K562 (cell line): Measurements from ENCODE around the gene SPAG9. TPM values are rescaled to one million over a fixed set of nuclear protein-coding genes. Genes with fewer than 3 reads are reported as not detected.
A peak's percentile ranks its signal among the peaks of the same experiment; 100 is the strongest.

Experiments
- CBX5 ChIP-seq: IDR thresholded peaks from 2 replicates; pipeline ENCODE4 v1.6.1; 2014; ENCODE audit warnings: low read depth, borderline replicate concordance
- CUX1 ChIP-seq: fragments of 200-800 bp; sonication (Bioruptor generic); IDR thresholded peaks from 2 replicates; pipeline ENCODE4 v1.6.1; 2016; ENCODE audit warnings: missing genetic modification characterization, missing compliant biosample characterization
- E4F1 ChIP-seq: fragments of 250-450 bp; sonication (Bioruptor Pico); IDR thresholded peaks from 2 replicates; pipeline ENCODE4 v1.5.0; 2021; ENCODE audit warnings: mild to moderate bottlenecking, borderline replicate concordance
- FOXA1 ChIP-seq: fragments of 450-650 bp; IDR thresholded peaks from 2 replicates; pipeline ENCODE4 v1.6.1; 2016; ENCODE audit warnings: mild to moderate bottlenecking, borderline replicate concordance
- FOXK1 ChIP-seq: sonication (generic); formaldehyde crosslinking; IDR thresholded peaks from 2 replicates; pipeline ENCODE4 v1.8.0; 2022; ENCODE audit warnings: missing genetic modification reagents, mild to moderate bottlenecking, borderline replicate concordance
- GTF2B ChIP-seq: IDR thresholded peaks from 2 replicates; pipeline ENCODE4 v1.6.1; 2011; ENCODE audit not compliant: insufficient read length; ENCODE audit errors: extremely low read depth
- GTF2E2 ChIP-seq: fragments of 200-800 bp; sonication (Bioruptor generic); IDR thresholded peaks from 2 replicates; pipeline ENCODE4 v1.6.1; 2016; ENCODE audit warnings: missing genetic modification characterization, missing compliant biosample characterization
- HCFC1 ChIP-seq: IDR thresholded peaks from 2 replicates; pipeline ENCODE4 v1.6.1; 2012; ENCODE audit warnings: low read depth, low read length, improper control_type of control experiment
- NRF1 ChIP-seq, 2 experiments: fragments of 450-650 bp; IDR thresholded peaks in 1 of 2; conservative IDR thresholded peaks in 1 of 2; 2 replicates each; pipeline ENCODE4 v1.6.1; 2014; ENCODE audit warnings: mild to moderate bottlenecking in 2 of 2
- POLR2AphosphoS5 ChIP-seq: IDR thresholded peaks from 2 replicates; pipeline ENCODE4 v1.6.1; 2011; ENCODE audit warnings: mild to moderate bottlenecking, low read depth, low read length, moderate library complexity; ENCODE audit not compliant: control insufficient read depth, insufficient read depth
- RERE ChIP-seq: sonication (generic); formaldehyde crosslinking; IDR thresholded peaks from 2 replicates; pipeline ENCODE4 v1.8.0; 2023; ENCODE audit warnings: missing genetic modification reagents, mild to moderate bottlenecking, borderline replicate concordance
- polyA plus RNA-seq, 8 experiments: library from polyadenylated mRNA; depleted of rRNA in 4 of 8; stranded (reverse) in 5 of 8; unstranded in 3 of 8; fragments of >200 nt; fragmentation: Nextera tagmentation in 2 of 8; fragmentation: Illumina TruSeq in 1 of 8; extraction: Ambion mirVana in 2 of 8; extraction: Trizol in 1 of 8; gene quantifications; 2 replicates each; pipeline versions ENCODE4 v1.2.1 to v1.2.3, GENCODE V29; 2011 to 2014; ENCODE audit warnings: inconsistent platforms in 1 of 8, missing spikeins in 1 of 8
- total RNA-seq, 7 experiments: library from RNA; depleted of rRNA in 6 of 7; stranded (reverse); fragments of >200 nt in 6 of 7; fragmentation: Illumina TruSeq in 2 of 7; extraction: Trizol in 2 of 7; gene quantifications; 2 replicates each; pipeline versions ENCODE4 v1.2.1 to v1.2.3, GENCODE V29; 2011 to 2021; ENCODE audit warnings: low replicate concordance in 1 of 7

The SPAG9 gene
- total and polyA plus RNA-seq, 9 of the 15 experiments (the other 6 are each of a cell fraction or from before 2014, with no cell fraction given) = 12.2 to 99.2 (median 58.2) TPM

GRCh38 chr17:51153210-51154072 is 32.8 kb upstream of the SPAG9 start, which contains the start of gene NME1 (continued):
- TF ChIP-seq RERE (0 out of 2 replicates have a peak, but pooled peaks have one; percentile 80), E4F1 (CRISPR knock-in tag) (no peak), GTF2E2 (tag) (peak; percentile 87), GTF2B (no peak), CBX5 (peak; percentile 68; the same call in 1 of the 2 replicates), HCFC1 (peak; percentile 94), CUX1 (CRISPR knock-in tag) (no peak), FOXA1 (no peak), NRF1 (conservative IDR thresholded peaks at IDR 0.05 in 1 of 2, IDR thresholded peaks at IDR 0.05 in 1 of 2) (peak; percentile 71 to 78), POLR2AphosphoS5 (peak; percentile 87), FOXK1 (CRISPR knock-in tag) (peak; percentile 99)
